Suprapubic skin (tissue), 4 donors: Measurements from ENCODE around the gene ADH6. TPM values are rescaled to one million over a fixed set of nuclear protein-coding genes. Genes with fewer than 3 reads are reported as not detected.

ENCODE experiments used
- DNase-seq, 2 donors: peaks; one replicate each; pipeline ENCODE4 v3.0.0-alpha.2; 2019; ENCODE audit warnings: low spot score in 2 of 2
- H3K27ac ChIP-seq: fragments of 200-600 bp; sonication (generic); one replicate; pipeline ENCODE4 v1.5.1; 2019
- H3K27me3 ChIP-seq: fragments of 200-600 bp; sonication (generic); one replicate; pipeline ENCODE4 v1.5.1; 2019
- H3K36me3 ChIP-seq: fragments of 200-600 bp; sonication (generic); one replicate; pipeline ENCODE4 v1.5.1; 2019
- H3K4me1 ChIP-seq: fragments of 200-600 bp; sonication (generic); one replicate; pipeline ENCODE4 v1.5.1; 2019
- H3K4me3 ChIP-seq: fragments of 200-600 bp; sonication (generic); one replicate; pipeline ENCODE4 v1.5.1; 2019; ENCODE audit warnings: mild to moderate bottlenecking
- H3K9me3 ChIP-seq: fragments of 200-600 bp; sonication (generic); one replicate; pipeline ENCODE4 v1.5.1; 2019
- CTCF ChIP-seq, 2 donors: fragments of 200-600 bp in 1 of 2; fragments of 450-650 bp in 1 of 2; sonication (generic) in 1 of 2; IDR thresholded peaks; one replicate each; pipeline ENCODE4 v1.5.1; 2016 to 2019; ENCODE audit warnings: antibody characterized with exemption in 2 of 2, mild to moderate bottlenecking in 1 of 2, moderate library complexity in 1 of 2
- EP300 ChIP-seq: sonication (generic); formaldehyde crosslinking; IDR thresholded peaks from one replicate; pipeline ENCODE4 v1.6.1; 2017; ENCODE audit warnings: antibody characterized with exemption
- POLR2A ChIP-seq, 2 donors: fragments of 450-650 bp; IDR thresholded peaks; one replicate each; pipeline ENCODE4 v1.6.1; 2017; ENCODE audit warnings: antibody characterized with exemption in 2 of 2, mild to moderate bottlenecking in 2 of 2, moderate library complexity in 2 of 2
- POLR2AphosphoS5 ChIP-seq, 3 donors: sonication (generic); formaldehyde crosslinking; IDR thresholded peaks; one replicate each; pipeline ENCODE4 v1.6.1; 2017; ENCODE audit warnings: antibody characterized with exemption in 3 of 3
- WGBS: methylation state at CpG from one replicate; pipeline ENCODE4 v1.1.5; 2018; 5-methylcytosine and 5-hydroxymethylcytosine counted together
- total RNA-seq, 4 donors: library from RNA; depleted of rRNA; stranded (reverse); fragments of >200 nt; gene quantifications; one replicate each; pipeline ENCODE4 v1.1.0, GENCODE V29; 2016

ADH6 gene
- total RNA-seq, 4 donors from 2014 or later, result 2.5 to 18.8 (median 12.1) TPM

- Histone ChIP-seq H3K9me3 (no peaks in the 10 kb centered on the region), H3K27ac (no peak overlapping the region), H3K36me3 (no peaks in the 10 kb centered on the region), H3K4me1 (peaks cover 3% of the 10 kb centered on the region), H3K4me3 (no peak overlapping the region), H3K27me3 (no peaks in the 10 kb centered on the region)
- TF ChIP-seq CTCF (IDR thresholded peaks at IDR 0.05) (no peak), EP300 (no peak), POLR2A (IDR thresholded peaks at IDR 0.05) (no peak), POLR2AphosphoS5 (IDR thresholded peaks at IDR 0.05) (no peak)
- DNase-seq, result no peak
These were observed 8.3 kb downstream of the ADH6 start for GRCh38 chr4:99210789-99211188.

GRCh38 chr4:99209671-99210070 lies 9.4 kb downstream of the ADH6 start:
- Histone ChIP-seq H3K36me3 (no peaks in the 10 kb centered on the region), H3K4me1 (peaks cover 12% of the 10 kb centered on the region), H3K27me3 (no peaks in the 10 kb centered on the region), H3K9me3 (no peaks in the 10 kb centered on the region), H3K4me3 (no peak overlapping the region), H3K27ac (no peak overlapping the region)
- TF ChIP-seq CTCF (IDR thresholded peaks at IDR 0.05) (no peak), EP300 (no peak), POLR2AphosphoS5 (IDR thresholded peaks at IDR 0.05) (no peak), POLR2A (IDR thresholded peaks at IDR 0.05) (no peak)
- DNase-seq, result no peak
- WGBS, result 85% methylated on average over 1 of the region's 1 CpG

GRCh38 chr4:99208719-99209075 lies 10.3 kb downstream of the ADH6 start:
- H3K36me3 ChIP-seq, result no peaks in the 10 kb centered on the region
- peaks cover 14% of the 10 kb centered on the region for H3K4me1 ChIP-seq
- H3K27ac ChIP-seq, result no peak overlapping the region
- no peak overlapping the region for H3K4me3 ChIP-seq
- no peaks in the 10 kb centered on the region for H3K27me3 ChIP-seq
- WGBS, result 58% methylated on average over 2 of the region's 2 CpGs
- DNase-seq, result no peak
- TF ChIP-seq POLR2AphosphoS5 (IDR thresholded peaks at IDR 0.05), result no peak
- TF ChIP-seq CTCF (IDR thresholded peaks at IDR 0.05), result no peak
- TF ChIP-seq POLR2A (IDR thresholded peaks at IDR 0.05), result no peak
- no peak for TF ChIP-seq EP300
- no peaks in the 10 kb centered on the region for H3K9me3 ChIP-seq

DNA sequence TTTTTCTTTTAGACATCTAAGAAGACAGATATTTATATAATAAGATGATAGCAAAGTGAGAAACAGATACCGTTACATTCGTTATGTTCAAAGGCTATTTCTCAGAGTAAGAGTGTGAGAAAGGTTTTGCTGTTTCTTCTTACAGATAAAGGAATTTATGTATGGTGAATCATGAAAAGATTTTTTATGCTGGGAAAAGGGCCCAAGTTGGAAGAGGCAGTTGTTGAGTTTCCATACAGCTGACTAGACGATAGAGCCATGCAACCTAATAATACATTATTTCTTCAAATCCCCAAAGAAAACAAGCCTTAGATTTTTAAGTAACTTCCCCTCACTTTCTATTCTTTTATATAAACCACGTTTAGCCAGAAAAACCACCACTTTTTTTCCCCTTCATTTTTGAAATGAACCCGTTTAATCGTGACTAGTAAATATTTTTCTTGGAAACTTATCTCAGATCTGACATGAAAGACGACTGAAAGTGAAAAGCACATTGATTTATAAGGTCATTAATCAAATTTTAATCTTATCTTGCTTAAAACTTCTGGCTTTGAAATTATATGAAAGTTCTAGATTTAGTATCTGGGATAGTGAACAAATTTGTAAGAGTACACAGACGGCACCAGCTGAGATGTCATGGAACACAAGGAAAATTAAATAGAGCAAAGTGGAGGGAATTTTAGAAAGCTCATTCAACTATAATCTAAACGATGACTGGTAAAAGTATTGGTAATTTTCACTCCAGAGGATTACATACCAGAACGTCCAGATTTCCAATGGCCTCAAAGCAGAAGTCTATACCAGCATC lies 10.9 kb downstream of the ADH6 start:
- Histone ChIP-seq H3K4me3 (no peak overlapping the region), H3K27me3 (no peaks in the 10 kb centered on the region), H3K9me3 (no peaks in the 10 kb centered on the region), H3K36me3 (no peaks in the 10 kb centered on the region), H3K4me1 (peaks cover 17% of the 10 kb centered on the region), H3K27ac (no peak overlapping the region)
- WGBS, result 36% methylated on average over 10 of the region's 10 CpGs
- no peak for DNase-seq
- TF ChIP-seq EP300 (no peak), POLR2A (IDR thresholded peaks at IDR 0.05) (no peak), POLR2AphosphoS5 (IDR thresholded peaks at IDR 0.05) (no peak), CTCF (IDR thresholded peaks at IDR 0.05) (no peak)

DNA sequence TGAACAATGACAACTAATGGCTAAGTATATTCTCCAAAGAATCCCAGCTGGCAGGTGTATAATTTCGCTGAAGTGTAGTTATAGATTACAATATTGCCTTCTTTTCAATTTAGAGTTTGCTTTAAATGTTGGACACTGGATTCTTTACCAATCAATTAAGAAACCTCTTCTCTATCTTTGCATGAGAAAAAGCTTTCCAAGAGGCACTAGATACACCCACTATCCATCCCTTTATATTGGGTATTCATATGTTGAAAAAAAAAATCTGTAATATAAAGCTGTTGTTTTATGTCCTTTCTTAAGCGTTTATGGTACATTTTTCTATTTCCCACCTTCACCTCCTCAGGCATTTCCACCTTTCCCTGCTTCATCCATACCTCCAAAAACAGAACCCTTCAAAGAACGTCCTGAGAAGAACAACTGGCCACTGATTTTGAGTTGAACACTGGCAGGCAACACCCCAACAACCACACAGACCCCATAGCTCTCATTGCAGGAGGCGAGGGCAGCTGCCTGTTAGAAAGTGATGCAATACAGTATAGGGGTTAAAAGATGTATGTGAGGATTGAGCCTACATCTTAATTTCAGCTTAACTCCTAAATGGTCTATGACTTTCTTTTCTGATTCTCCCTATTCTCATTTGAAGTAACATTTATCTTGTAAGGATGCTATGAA lies 11.8 kb downstream of the ADH6 start:
- WGBS, result 82% methylated on average over 4 of the region's 4 CpGs
- peaks cover 26% of the 10 kb centered on the region for H3K4me1 ChIP-seq
- TF ChIP-seq EP300 (no peak), POLR2A (IDR thresholded peaks at IDR 0.05) (no peak), CTCF (IDR thresholded peaks at IDR 0.05) (no peak), POLR2AphosphoS5 (IDR thresholded peaks at IDR 0.05) (no peak)
- H3K36me3 ChIP-seq, result no peaks in the 10 kb centered on the region
- no peak overlapping the region for H3K4me3 ChIP-seq
- H3K9me3 ChIP-seq, result no peaks in the 10 kb centered on the region
- H3K27me3 ChIP-seq, result no peaks in the 10 kb centered on the region
- no peak overlapping the region for H3K27ac ChIP-seq
- DNase-seq, result no peak
